Neural cell (in vitro differentiated cells): Measurements from ENCODE around the gene TMEM132A. TPM values are rescaled to one million over a fixed set of nuclear protein-coding genes. Genes with fewer than 3 reads are reported as not detected.

Experiments used
- H2AFZ ChIP-seq: fragments of 200-600, 300-800 bp; sonication (generic), shearing (Covaris generic); 2 replicates; pipeline ENCODE4 v1.6.0; 2014; ENCODE audit warnings: low read depth, mild to moderate bottlenecking, antibody characterized with exemption, low read length, moderate library complexity
- H3F3A ChIP-seq: fragments of 200-600 bp; shearing (Covaris generic); 2 replicates; pipeline ENCODE4 v1.6.1; 2016; ENCODE audit warnings: mild to moderate bottlenecking, moderate library complexity, mixed read lengths, antibody characterized with exemption, low read length; ENCODE audit not compliant: insufficient read depth, poor library complexity, severe bottlenecking
- H3K27ac ChIP-seq: fragments of 200-600, 300-800 bp; sonication (generic), shearing (Covaris generic); 2 replicates; pipeline ENCODE4 v1.5.1; 2014; ENCODE audit warnings: mild to moderate bottlenecking, low read length, moderate library complexity
- H3K27me3 ChIP-seq: fragments of 300-800, 200-600 bp; sonication (generic), shearing (Covaris generic); 2 replicates; pipeline ENCODE4 v1.6.0; 2014; ENCODE audit warnings: mild to moderate bottlenecking, low read depth, low read length, moderate library complexity; ENCODE audit not compliant: insufficient read depth
- H3K36me3 ChIP-seq: fragments of 300-800, 200-600 bp; sonication (generic), shearing (Covaris generic); 2 replicates; pipeline ENCODE4 v1.5.1; 2014; ENCODE audit warnings: mild to moderate bottlenecking, antibody characterized with exemption, low read length, moderate library complexity; ENCODE audit not compliant: insufficient read depth
- H3K4me2 ChIP-seq: fragments of 300-800, 200-600 bp; sonication (generic), shearing (Covaris generic); 2 replicates; pipeline ENCODE4 v1.6.0; 2014; ENCODE audit warnings: mild to moderate bottlenecking, low read length
- H3K4me3 ChIP-seq: fragments of 300-800, 200-600 bp; sonication (generic), shearing (Covaris generic); 2 replicates; pipeline ENCODE4 v1.5.1; 2014; ENCODE audit warnings: mild to moderate bottlenecking, low read length, moderate library complexity
- H3K79me2 ChIP-seq: fragments of 200-600 bp; shearing (Covaris generic); replicated peaks from 2 replicates; pipeline ENCODE4 v1.6.0; 2014; ENCODE audit warnings: mild to moderate bottlenecking, low read length, moderate library complexity; ENCODE audit not compliant: insufficient read depth
- H3K9ac ChIP-seq: fragments of 300-800, 200-600 bp; sonication (generic), shearing (Covaris generic); 2 replicates; pipeline ENCODE4 v1.6.1; 2016; ENCODE audit warnings: mild to moderate bottlenecking, low read length, mixed read lengths
- H3K9me2 ChIP-seq: fragments of 200-600 bp; shearing (Covaris generic); 2 replicates; pipeline ENCODE4 v1.6.1; 2016; ENCODE audit warnings: mild to moderate bottlenecking, low read length, mixed read lengths; ENCODE audit not compliant: insufficient read depth
- H3K9me3 ChIP-seq: fragments of 200-600, 300-800 bp; sonication (generic), shearing (Covaris generic); 2 replicates; pipeline ENCODE4 v1.6.1; 2016; ENCODE audit warnings: mild to moderate bottlenecking, mixed run types, low read length, moderate library complexity, mixed read lengths
- H4K20me1 ChIP-seq: fragments of 200-600 bp; shearing (Covaris generic); 2 replicates; pipeline ENCODE4 v1.6.1; 2016; ENCODE audit warnings: mild to moderate bottlenecking, mixed run types; ENCODE audit not compliant: insufficient read depth
- EP300 ChIP-seq: fragments of 450-650 bp; conservative IDR thresholded peaks from 2 replicates; pipeline ENCODE4 v1.6.1; 2014; ENCODE audit warnings: antibody characterized with exemption, mild to moderate bottlenecking, moderate library complexity; ENCODE audit not compliant: poor library complexity, severe bottlenecking
- EZH2 ChIP-seq: fragments of 200-600, 300-800 bp; shearing (Covaris generic), sonication (generic); IDR thresholded peaks from 2 replicates; pipeline ENCODE4 v1.6.1; 2014; ENCODE audit warnings: antibody characterized with exemption, low read length, borderline replicate concordance, mild to moderate bottlenecking; ENCODE audit not compliant: insufficient read depth, poor library complexity, severe bottlenecking
- MXI1 ChIP-seq: fragments of 450-650 bp; conservative IDR thresholded peaks from 2 replicates; pipeline ENCODE4 v1.6.1; 2014; ENCODE audit warnings: antibody characterized with exemption, mild to moderate bottlenecking; ENCODE audit not compliant: poor library complexity, severe bottlenecking
- POLR2AphosphoS5 ChIP-seq: IDR thresholded peaks from 2 replicates; pipeline ENCODE4 v1.6.1; 2012
- RAD21 ChIP-seq: fragments of 450-650 bp; conservative IDR thresholded peaks from 2 replicates; pipeline ENCODE4 v1.6.1; 2014; ENCODE audit warnings: antibody characterized with exemption, mild to moderate bottlenecking, moderate library complexity
- SMC3 ChIP-seq: fragments of 450-650 bp; conservative IDR thresholded peaks from 2 replicates; pipeline ENCODE4 v1.6.1; 2014; ENCODE audit warnings: antibody characterized with exemption, mild to moderate bottlenecking, moderate library complexity; ENCODE audit not compliant: poor library complexity
- TAF1 ChIP-seq: IDR thresholded peaks from 2 replicates; pipeline ENCODE4 v1.6.1; 2012; ENCODE audit warnings: low read depth
- polyA plus RNA-seq: library from polyadenylated mRNA; depleted of rRNA; stranded (reverse); fragments of >200 nt; gene quantifications from 2 replicates; pipeline ENCODE4 v1.2.3, GENCODE V29; 2014
- TF ChIP-seq, protein P1 (sequence below): IDR thresholded peaks from 2 replicates; pipeline ENCODE4 v1.6.1; 2012; ENCODE audit warnings: borderline replicate concordance
- TF ChIP-seq, protein P2 (sequence below): fragments of 450-650 bp; IDR thresholded peaks from 2 replicates; pipeline ENCODE4 v1.5.1; 2014; ENCODE audit warnings: antibody characterized with exemption, mild to moderate bottlenecking, moderate library complexity; ENCODE audit not compliant: poor library complexity, severe bottlenecking

The TMEM132A gene
- polyA plus RNA-seq, 1 donor from 2014 or later = 215 TPM

DNA sequence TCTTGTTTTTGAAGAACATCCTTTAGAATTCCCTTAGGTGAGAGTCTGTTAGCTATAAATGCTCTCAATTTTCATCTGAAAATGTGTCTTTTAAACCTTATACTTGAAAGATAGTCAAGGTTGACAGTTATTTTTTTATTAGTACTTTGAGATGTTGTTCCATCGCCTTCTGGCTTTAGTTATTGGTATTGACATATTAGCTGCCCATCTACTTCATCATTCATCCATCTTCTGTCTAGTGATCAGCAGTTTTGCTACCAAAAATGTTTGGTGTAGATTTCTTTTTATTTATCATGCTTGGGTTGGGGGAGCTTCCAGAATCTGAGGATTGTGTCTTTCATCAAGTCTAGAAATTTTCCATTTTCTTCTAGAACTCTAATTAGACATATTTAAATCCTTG, 44.0 kb downstream of the TMEM132A start:
- TF ChIP-seq SMC3 (no peak), POLR2AphosphoS5 (no peak), MXI1 (no peak), EP300 (no peak), TAF1 (no peak), RAD21 (no peak), EZH2 (no peak)
- TF ChIP-seq, protein P1, sequence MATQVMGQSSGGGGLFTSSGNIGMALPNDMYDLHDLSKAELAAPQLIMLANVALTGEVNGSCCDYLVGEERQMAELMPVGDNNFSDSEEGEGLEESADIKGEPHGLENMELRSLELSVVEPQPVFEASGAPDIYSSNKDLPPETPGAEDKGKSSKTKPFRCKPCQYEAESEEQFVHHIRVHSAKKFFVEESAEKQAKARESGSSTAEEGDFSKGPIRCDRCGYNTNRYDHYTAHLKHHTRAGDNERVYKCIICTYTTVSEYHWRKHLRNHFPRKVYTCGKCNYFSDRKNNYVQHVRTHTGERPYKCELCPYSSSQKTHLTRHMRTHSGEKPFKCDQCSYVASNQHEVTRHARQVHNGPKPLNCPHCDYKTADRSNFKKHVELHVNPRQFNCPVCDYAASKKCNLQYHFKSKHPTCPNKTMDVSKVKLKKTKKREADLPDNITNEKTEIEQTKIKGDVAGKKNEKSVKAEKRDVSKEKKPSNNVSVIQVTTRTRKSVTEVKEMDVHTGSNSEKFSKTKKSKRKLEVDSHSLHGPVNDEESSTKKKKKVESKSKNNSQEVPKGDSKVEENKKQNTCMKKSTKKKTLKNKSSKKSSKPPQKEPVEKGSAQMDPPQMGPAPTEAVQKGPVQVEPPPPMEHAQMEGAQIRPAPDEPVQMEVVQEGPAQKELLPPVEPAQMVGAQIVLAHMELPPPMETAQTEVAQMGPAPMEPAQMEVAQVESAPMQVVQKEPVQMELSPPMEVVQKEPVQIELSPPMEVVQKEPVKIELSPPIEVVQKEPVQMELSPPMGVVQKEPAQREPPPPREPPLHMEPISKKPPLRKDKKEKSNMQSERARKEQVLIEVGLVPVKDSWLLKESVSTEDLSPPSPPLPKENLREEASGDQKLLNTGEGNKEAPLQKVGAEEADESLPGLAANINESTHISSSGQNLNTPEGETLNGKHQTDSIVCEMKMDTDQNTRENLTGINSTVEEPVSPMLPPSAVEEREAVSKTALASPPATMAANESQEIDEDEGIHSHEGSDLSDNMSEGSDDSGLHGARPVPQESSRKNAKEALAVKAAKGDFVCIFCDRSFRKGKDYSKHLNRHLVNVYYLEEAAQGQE = no peak
- TF ChIP-seq, protein P2, sequence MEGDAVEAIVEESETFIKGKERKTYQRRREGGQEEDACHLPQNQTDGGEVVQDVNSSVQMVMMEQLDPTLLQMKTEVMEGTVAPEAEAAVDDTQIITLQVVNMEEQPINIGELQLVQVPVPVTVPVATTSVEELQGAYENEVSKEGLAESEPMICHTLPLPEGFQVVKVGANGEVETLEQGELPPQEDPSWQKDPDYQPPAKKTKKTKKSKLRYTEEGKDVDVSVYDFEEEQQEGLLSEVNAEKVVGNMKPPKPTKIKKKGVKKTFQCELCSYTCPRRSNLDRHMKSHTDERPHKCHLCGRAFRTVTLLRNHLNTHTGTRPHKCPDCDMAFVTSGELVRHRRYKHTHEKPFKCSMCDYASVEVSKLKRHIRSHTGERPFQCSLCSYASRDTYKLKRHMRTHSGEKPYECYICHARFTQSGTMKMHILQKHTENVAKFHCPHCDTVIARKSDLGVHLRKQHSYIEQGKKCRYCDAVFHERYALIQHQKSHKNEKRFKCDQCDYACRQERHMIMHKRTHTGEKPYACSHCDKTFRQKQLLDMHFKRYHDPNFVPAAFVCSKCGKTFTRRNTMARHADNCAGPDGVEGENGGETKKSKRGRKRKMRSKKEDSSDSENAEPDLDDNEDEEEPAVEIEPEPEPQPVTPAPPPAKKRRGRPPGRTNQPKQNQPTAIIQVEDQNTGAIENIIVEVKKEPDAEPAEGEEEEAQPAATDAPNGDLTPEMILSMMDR = no peak
- no peaks in the 10 kb centered on the region for H3F3A ChIP-seq
- no peaks in the 10 kb centered on the region for H4K20me1 ChIP-seq
- no peaks in the 10 kb centered on the region for H3K79me2 ChIP-seq
- no peak overlapping the region for H3K4me2 ChIP-seq
- no peak overlapping the region for H3K27ac ChIP-seq
- H3K9me3 ChIP-seq = no peaks in the 10 kb centered on the region
- no peak overlapping the region for H2AFZ ChIP-seq
- H3K27me3 ChIP-seq = no peaks in the 10 kb centered on the region
- no peak overlapping the region for H3K9ac ChIP-seq
- H3K9me2 ChIP-seq = no peaks in the 10 kb centered on the region
- H3K4me3 ChIP-seq = no peak overlapping the region
- H3K36me3 ChIP-seq = no peaks in the 10 kb centered on the region

DNA sequence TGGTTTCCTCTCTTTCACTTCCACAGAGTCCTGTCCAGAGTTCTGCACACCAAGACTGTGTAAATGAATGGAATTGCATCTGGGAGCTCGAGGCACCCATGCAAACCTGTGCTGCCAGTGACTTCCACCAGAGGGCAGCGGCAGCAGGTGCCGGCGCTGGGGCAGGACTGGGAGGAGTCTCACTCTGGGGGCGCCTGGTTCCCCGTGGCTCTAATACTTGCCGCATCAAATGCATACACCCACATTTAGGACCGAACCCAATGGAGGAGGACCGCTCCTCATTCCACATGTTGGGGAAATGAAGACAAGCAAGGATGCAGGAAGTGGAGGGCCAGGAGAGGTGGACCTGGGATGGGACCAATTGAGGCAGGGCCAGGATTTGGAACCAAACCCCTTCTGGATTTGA, 46.1 kb downstream of the TMEM132A start:
- Histone ChIP-seq H3K4me2 (no peak overlapping the region), H3K4me3 (no peak overlapping the region), H3K9me2 (no peaks in the 10 kb centered on the region), H3K27ac (no peak overlapping the region), H3K36me3 (no peaks in the 10 kb centered on the region), H4K20me1 (no peaks in the 10 kb centered on the region), H3K9me3 (no peaks in the 10 kb centered on the region), H3K9ac (no peak overlapping the region), H3K27me3 (no peaks in the 10 kb centered on the region), H3K79me2 (no peaks in the 10 kb centered on the region), H3F3A (no peaks in the 10 kb centered on the region), H2AFZ (no peak overlapping the region)
- TF ChIP-seq, protein P2 = peak; percentile 18
- TF ChIP-seq EP300 = no peak
- no peak for TF ChIP-seq RAD21
